ENCODE measurements around the gene BCL2.

BCL2 gene

DNA sequence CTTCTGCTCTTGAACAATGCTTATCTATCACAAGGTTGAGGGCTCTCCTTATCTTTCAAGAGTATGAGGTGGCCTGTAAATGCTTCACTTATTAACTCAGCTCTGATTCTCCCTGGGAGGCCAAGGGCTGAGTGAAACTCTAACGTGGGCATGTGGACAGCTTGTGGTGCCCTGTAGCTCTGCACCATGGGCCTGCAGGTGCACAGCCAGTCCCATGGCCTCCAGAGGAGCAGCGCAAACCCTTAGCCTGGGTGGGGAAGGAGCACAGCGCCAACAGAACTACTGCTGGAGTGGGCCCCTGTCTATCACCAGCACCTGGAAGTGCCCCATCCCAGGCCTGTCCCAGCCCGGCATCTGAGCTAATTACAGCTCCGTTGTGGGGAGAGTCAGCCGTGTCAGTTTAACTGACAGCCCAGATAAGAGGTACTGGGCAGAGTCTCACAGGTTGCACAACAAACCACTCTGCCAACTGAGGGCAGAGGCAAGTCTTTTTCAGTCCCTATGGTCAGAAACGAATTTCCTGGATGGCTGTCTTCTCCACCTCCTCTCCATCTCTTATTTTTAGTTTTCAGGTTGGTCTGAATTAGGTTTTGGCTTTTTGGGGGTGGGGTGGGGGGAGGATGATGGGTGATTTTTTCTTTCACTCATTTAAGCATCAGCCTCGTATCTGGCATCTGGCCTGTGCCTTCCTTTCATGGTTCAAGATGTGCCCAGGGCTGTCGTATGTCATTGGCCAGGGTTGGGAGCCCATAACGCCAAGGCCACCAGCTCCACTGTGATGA lies 219.5 kb downstream of the BCL2 start:
- no peak for DNase-seq (ENCODE audit: extremely low read depth, low read depth)
- TF ChIP-seq, protein P1, sequence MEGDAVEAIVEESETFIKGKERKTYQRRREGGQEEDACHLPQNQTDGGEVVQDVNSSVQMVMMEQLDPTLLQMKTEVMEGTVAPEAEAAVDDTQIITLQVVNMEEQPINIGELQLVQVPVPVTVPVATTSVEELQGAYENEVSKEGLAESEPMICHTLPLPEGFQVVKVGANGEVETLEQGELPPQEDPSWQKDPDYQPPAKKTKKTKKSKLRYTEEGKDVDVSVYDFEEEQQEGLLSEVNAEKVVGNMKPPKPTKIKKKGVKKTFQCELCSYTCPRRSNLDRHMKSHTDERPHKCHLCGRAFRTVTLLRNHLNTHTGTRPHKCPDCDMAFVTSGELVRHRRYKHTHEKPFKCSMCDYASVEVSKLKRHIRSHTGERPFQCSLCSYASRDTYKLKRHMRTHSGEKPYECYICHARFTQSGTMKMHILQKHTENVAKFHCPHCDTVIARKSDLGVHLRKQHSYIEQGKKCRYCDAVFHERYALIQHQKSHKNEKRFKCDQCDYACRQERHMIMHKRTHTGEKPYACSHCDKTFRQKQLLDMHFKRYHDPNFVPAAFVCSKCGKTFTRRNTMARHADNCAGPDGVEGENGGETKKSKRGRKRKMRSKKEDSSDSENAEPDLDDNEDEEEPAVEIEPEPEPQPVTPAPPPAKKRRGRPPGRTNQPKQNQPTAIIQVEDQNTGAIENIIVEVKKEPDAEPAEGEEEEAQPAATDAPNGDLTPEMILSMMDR (IDR thresholded peaks at IDR 0.05; ENCODE audit: low read depth, low read length), result no peak

DNA sequence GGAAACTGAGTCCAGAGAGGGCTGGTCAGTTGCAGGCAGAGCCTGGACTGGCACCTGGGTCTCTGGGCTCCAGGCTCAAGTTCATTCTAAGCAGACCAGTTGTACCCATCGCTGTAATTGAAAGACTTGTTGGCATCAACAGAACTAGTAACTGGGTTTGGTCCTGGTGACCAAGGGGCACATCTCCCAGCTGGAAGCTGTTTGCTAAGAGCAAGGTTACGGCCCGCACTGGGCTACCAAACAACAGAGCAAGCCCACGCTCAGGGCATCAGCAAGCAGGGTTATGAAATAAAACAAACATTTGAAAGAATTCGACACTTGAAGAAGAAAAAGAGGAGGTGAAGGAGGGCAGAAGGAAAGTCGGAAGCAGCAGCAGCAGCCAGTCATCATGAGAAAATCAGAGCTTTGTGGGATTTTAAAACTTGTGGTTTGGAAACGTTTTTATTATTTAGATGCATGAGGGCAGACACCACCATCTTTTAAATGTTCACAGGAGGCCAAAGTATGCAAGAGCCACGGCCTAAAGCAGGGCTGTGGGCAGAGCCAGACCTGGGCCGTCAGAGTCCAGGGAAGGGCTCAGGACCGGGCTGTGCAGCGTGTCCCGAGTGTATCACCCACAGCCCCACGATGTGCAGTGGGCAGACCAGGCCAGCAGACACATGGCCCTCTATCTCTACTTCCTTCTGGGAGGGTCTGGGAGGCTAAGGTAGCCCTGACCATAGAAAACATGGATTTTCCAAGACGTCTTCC lies 220.3 kb downstream of the BCL2 start:
- TF ChIP-seq, protein P1 (IDR thresholded peaks at IDR 0.05; ENCODE audit: low read depth, low read length), result no peak
- no peak for DNase-seq (ENCODE audit: extremely low read depth, low read depth)

DNA sequence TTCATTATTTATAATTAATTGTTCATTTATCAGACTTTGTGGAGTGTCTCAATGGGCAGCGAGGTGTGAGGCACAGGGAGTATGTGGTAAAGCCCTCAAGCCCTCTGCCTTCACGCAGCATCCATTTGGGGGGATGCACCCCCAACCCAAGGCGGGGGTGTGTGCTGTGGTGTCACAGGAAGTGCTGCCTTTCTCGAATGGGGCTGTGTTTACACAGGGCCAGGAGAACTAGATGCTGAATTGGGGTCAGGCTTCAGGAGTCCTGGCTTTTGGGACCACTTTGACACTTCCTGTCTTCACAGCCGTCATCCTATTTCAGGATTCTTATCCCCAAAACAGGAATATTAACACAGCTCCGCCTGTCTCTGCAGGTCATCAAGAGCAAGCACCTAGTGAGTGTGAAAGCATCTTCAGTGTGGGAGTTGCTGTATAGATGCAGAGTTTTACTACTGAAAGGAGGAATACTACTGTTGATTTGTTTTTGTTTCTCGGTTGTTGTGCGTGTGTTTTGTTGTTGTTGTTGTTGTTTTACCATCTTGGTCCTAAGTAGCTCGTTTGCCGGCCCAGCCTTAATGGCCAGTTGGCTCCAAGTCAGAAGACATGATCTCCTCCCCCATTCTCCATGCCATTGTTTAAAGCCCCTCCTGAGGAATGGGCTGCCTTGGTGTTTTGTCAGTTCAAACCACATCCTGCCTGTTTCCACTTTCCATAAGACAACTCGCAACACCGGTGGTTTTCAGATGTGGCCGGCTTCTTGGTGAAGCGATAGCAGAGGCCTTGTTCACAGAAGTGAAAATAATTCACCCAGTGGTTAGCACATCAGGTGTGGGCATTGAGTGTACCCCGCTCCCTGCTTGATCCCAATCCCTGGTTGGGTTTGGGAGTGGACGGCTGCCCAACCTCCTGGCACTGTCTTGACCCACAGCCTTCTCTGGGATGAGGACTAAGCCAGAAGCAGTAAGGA lies 221.3 kb downstream of the BCL2 start:
- no peak for DNase-seq (ENCODE audit: extremely low read depth, low read depth)
- TF ChIP-seq, protein P1 (IDR thresholded peaks at IDR 0.05; ENCODE audit: low read depth, low read length), result no peak

DNA sequence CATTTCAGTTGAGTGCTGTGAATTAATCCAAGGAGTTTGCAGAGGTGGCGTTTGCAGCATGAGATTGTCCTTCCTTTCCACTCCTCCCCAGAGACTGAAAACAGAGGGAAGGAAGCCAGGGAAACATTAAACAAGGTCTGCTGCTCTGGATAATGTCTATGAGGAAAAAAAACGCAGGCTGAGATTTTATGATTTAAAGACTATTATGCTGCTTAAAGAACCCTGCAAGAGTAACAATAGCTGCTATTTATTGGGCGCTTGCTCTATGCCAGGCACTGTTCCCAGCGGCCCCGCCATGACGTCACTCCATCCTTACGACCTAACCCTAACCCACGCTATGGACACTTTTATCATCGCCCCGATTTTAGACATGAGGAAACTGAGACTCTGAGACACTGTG lies 222.4 kb downstream of the BCL2 start:
- TF ChIP-seq, protein P1 (IDR thresholded peaks at IDR 0.05; ENCODE audit: low read depth, low read length), result no peak
- no peak for DNase-seq (ENCODE audit: extremely low read depth, low read depth)

DNA sequence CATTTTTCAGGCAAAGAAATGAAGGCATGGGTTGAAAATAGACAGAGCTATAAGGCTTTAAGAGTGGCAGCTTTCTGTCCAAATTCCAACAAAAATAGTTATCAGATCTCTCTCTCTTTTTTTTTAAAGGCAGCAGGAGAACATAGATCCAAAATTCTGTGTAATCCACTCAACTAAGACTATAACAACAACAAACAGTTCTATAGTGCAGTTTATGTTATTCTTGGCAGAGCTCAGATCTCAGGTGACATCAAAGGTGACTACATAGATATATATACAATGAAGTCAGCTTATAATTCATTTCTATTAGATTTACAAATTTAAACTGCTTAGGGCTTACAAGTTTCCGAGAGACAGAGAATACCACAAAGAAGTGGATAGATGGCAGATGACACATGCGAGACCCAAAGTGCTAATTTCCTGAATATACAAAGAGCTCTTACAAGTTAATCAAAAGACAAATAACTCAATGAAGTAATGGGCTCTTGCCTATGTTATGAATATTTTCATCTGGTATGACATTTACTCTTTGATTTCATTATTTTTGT lies 223.2 kb downstream of the BCL2 start:
- no peak for DNase-seq (ENCODE audit: extremely low read depth, low read depth)

DNA sequence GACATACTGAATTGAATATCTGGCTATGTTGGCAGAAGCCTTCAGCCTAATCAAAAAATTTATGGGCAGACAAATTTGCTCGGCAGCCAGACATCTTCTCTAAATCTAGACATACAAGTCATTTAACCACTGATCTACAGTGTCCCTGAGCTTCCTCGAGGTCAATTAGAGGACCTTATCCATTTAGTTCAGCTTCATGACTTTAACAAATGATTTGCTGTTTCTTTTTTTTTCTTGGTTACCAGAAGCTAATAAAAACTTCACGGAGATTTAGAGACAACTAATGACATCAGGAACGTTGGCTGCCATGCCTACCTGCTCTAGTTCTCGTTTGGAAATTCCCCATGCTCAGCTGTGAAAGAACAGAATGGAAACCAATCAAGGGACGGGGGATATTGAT lies 223.8 kb downstream of the BCL2 start:
- TF ChIP-seq, protein P1 (IDR thresholded peaks at IDR 0.05; ENCODE audit: low read depth, low read length), result no peak
- DNase-seq (ENCODE audit: extremely low read depth, low read depth), result no peak

More for the DNA sequence above, 223.2 kb downstream of the BCL2 start:
- TF ChIP-seq, protein P1 (IDR thresholded peaks at IDR 0.05; ENCODE audit: low read depth, low read length), result no peak
